SK-N-SH (cell line): Measurements from ENCODE around the gene EYA3. TPM values are rescaled to one million over a fixed set of nuclear protein-coding genes. Genes with fewer than 3 reads are reported as not detected.

ENCODE experiments used
- CTCF ChIA-PET: fragments of 300-600, 350-600 bp; formaldehyde crosslinking; extraction: SDS; loops from one replicate; lab custom pipeline; 2021; lab: Yijun Ruan, JAX
- POLR2A ChIA-PET: fragments of 350-600 bp; sonication (Branson Sonifier 250); formaldehyde crosslinking; extraction: SDS; loops from one replicate; lab custom pipeline; 2020; ENCODE audit warnings: antibody characterized with exemption, inconsistent platforms; lab: Yijun Ruan, JAX
- DNase-seq: peaks from one replicate; pipeline ENCODE4 v3.0.0; 2012
- H2AFZ ChIP-seq: fragments of 200-600 bp; sonication (generic); 2 replicates; pipeline ENCODE4 v1.8.1; 2016; ENCODE audit warnings: antibody characterized with exemption, mild to moderate bottlenecking, low read depth
- H3F3A ChIP-seq: fragments of 200-600 bp; sonication (generic); replicated peaks from 2 replicates; pipeline ENCODE3; 2016; ENCODE audit warnings: antibody characterized with exemption, mild to moderate bottlenecking; ENCODE audit not compliant: insufficient read depth
- H3K27ac ChIP-seq, 2 experiments: fragments of 200-500 bp in 1 of 2; fragments of 200-600 bp in 1 of 2; sonication (Bioruptor generic) in 1 of 2; sonication (generic), shearing (Covaris generic) in 1 of 2; 2 replicates each; pipeline versions ENCODE4 v1.5.1 to v1.6.1; 2014 to 2016; ENCODE audit warnings: low read depth in 2 of 2, inconsistent platforms in 1 of 2, low read length in 1 of 2, mild to moderate bottlenecking in 1 of 2, mixed read lengths in 1 of 2
- H3K27me3 ChIP-seq: fragments of 200-600 bp; sonication (generic), shearing (Covaris generic); 2 replicates; pipeline ENCODE4 v1.6.1; 2016; ENCODE audit warnings: mixed run types; ENCODE audit not compliant: insufficient read depth
- H3K36me3 ChIP-seq, 2 experiments: fragments of 200-500 bp in 1 of 2; fragments of 200-600 bp in 1 of 2; sonication (Bioruptor generic) in 1 of 2; sonication (generic) in 1 of 2; replicated peaks in 1 of 2; 2 replicates each; pipeline versions ENCODE3 to v1.5.1; 2014 to 2016; ENCODE audit warnings: low read length in 1 of 2, mild to moderate bottlenecking in 1 of 2; ENCODE audit not compliant: insufficient read depth in 2 of 2, control insufficient read depth in 1 of 2
- H3K4me1 ChIP-seq, 2 experiments: fragments of 200-500 bp in 1 of 2; fragments of 200-600 bp in 1 of 2; sonication (Bioruptor generic) in 1 of 2; sonication (generic), shearing (Covaris generic) in 1 of 2; 2 replicates each; pipeline versions ENCODE4 v1.5.1 to v1.6.1; 2014 to 2016; ENCODE audit warnings: low read depth in 1 of 2, low read length in 1 of 2, mixed run types in 1 of 2; ENCODE audit not compliant: insufficient read depth in 2 of 2, control insufficient read depth in 1 of 2
- H3K4me2 ChIP-seq: fragments of 200-600 bp; sonication (generic), shearing (Covaris generic); 2 replicates; pipeline ENCODE4 v1.6.1; 2017; ENCODE audit warnings: mixed run types
- H3K4me3 ChIP-seq, 2 experiments: fragments of 200-500 bp in 1 of 2; fragments of 200-600 bp in 1 of 2; sonication (Bioruptor generic) in 1 of 2; sonication (generic), shearing (Covaris generic) in 1 of 2; 2 replicates each; pipeline versions ENCODE4 v1.5.1 to v1.8.1; 2014 to 2016; ENCODE audit warnings: low read depth in 2 of 2, inconsistent platforms in 1 of 2, low read length in 1 of 2, mild to moderate bottlenecking in 1 of 2, mixed read lengths in 1 of 2, moderate library complexity in 1 of 2
- H3K79me2 ChIP-seq: fragments of 200-600 bp; sonication (generic); 2 replicates; pipeline ENCODE4 v1.8.1; 2017; ENCODE audit warnings: mild to moderate bottlenecking; ENCODE audit not compliant: insufficient read depth
- H3K9ac ChIP-seq: fragments of 200-600 bp; sonication (generic); 2 replicates; pipeline ENCODE4 v1.6.1; 2017; ENCODE audit warnings: mixed run types
- H3K9me2 ChIP-seq: fragments of 200-600 bp; sonication (generic); 2 replicates; pipeline ENCODE4 v1.6.1; 2017; ENCODE audit warnings: mixed run types
- H3K9me3 ChIP-seq: fragments of 200-600 bp; sonication (generic); 2 replicates; pipeline ENCODE4 v1.6.1; 2017; ENCODE audit warnings: mixed run types, mild to moderate bottlenecking, moderate library complexity
- H4K20me1 ChIP-seq: fragments of 200-600 bp; sonication (generic); 2 replicates; pipeline ENCODE4 v1.6.1; 2017; ENCODE audit warnings: mild to moderate bottlenecking, mixed run types; ENCODE audit not compliant: insufficient read depth
- CHD2 ChIP-seq: fragments of 150-350 bp; IDR thresholded peaks from 2 replicates; pipeline ENCODE4 v1.6.1; 2018; ENCODE audit warnings: low read length; ENCODE audit not compliant: partially characterized antibody
- ELF1 ChIP-seq: IDR thresholded peaks from 2 replicates; pipeline ENCODE4 v1.4.0; 2012
- EP300 ChIP-seq, 2 experiments: IDR thresholded peaks; 2 replicates each; pipeline versions ENCODE4 v1.4.0 to v1.6.1; 2012; ENCODE audit warnings: borderline replicate concordance in 1 of 2, low read depth in 1 of 2, low read length in 1 of 2
- EZH2phosphoT487 ChIP-seq: fragments of 200-600 bp; sonication (generic); IDR thresholded peaks from 2 replicates; pipeline ENCODE4 v1.6.1; 2017; ENCODE audit warnings: low read depth, mixed run types, mild to moderate bottlenecking, antibody characterized with exemption, moderate library complexity, borderline replicate concordance
- FOSL2 ChIP-seq: IDR thresholded peaks from 2 replicates; pipeline ENCODE4 v1.4.0; 2012; ENCODE audit warnings: low read depth, mild to moderate bottlenecking, moderate library complexity, borderline replicate concordance
- FOXM1 ChIP-seq: IDR thresholded peaks from 2 replicates; pipeline ENCODE4 v1.4.0; 2012; ENCODE audit warnings: low read depth, mild to moderate bottlenecking
- GABPA ChIP-seq: IDR thresholded peaks from 2 replicates; pipeline ENCODE4 v1.4.0; 2012; ENCODE audit warnings: low read depth, mild to moderate bottlenecking
- NFIC ChIP-seq: IDR thresholded peaks from 2 replicates; pipeline ENCODE4 v1.4.0; 2012; ENCODE audit warnings: borderline replicate concordance
- PBX3 ChIP-seq: IDR thresholded peaks from 2 replicates; pipeline ENCODE4; 2012
- REST ChIP-seq: IDR thresholded peaks from 2 replicates; pipeline ENCODE4 v1.6.1; 2012; ENCODE audit warnings: mild to moderate bottlenecking, low read depth, low read length, moderate library complexity
- RFX5 ChIP-seq: IDR thresholded peaks from 2 replicates; pipeline ENCODE4 v1.6.1; 2012; ENCODE audit warnings: mild to moderate bottlenecking, improper control_type of control experiment, low read length
- RXRA ChIP-seq: IDR thresholded peaks from 2 replicates; pipeline ENCODE4 v1.4.0; 2012; ENCODE audit warnings: low read depth, mild to moderate bottlenecking, borderline replicate concordance
- TCF12 ChIP-seq: IDR thresholded peaks from 2 replicates; pipeline ENCODE4 v1.4.0; 2012
- TEAD4 ChIP-seq: IDR thresholded peaks from 2 replicates; pipeline ENCODE4 v1.4.0; 2012; ENCODE audit warnings: mild to moderate bottlenecking, borderline replicate concordance; ENCODE audit not compliant: insufficient read depth
- ZBTB33 ChIP-seq: IDR thresholded peaks from 2 replicates; pipeline ENCODE4 v1.4.0; 2012; ENCODE audit warnings: low read depth, borderline replicate concordance
- WGBS: methylation state at CpG from one replicate; pipeline ENCODE4 v1.1.6; 2017; ENCODE audit warnings: low lambda C conversion rate; 5-methylcytosine and 5-hydroxymethylcytosine counted together
- polyA plus RNA-seq, 3 experiments: library from polyadenylated mRNA; depleted of rRNA; stranded (reverse); fragments of >200 nt; gene quantifications; 2 replicates each; pipeline ENCODE4 v1.2.3, GENCODE V29; 2012

The EYA3 gene
- polyA plus RNA-seq, 1 of the 3 experiments (the other 2 are of a cell fraction) = 6.5 TPM

GRCh38 chr1:27963393-27963792 lies 125.0 kb downstream of the EYA3 start:
- no peak for DNase-seq
- 94% methylated on average over 5 of the region's 11 CpGs for WGBS
- Histone ChIP-seq H3K27me3 (no peaks in the 10 kb centered on the region), H3K9ac (no peak overlapping the region), H3F3A (no peaks in the 10 kb centered on the region), H3K79me2 (no peaks in the 10 kb centered on the region), H2AFZ (no peak overlapping the region), H3K9me2 (no peaks in the 10 kb centered on the region), H3K27ac (no peak overlapping the region), H4K20me1 (no peaks in the 10 kb centered on the region), H3K36me3 (peaks cover 0 to 2% of the 10 kb centered on the region in 2 experiments), H3K4me2 (no peak overlapping the region), H3K9me3 (no peaks in the 10 kb centered on the region), H3K4me3 (no peak overlapping the region), H3K4me1 (no peaks in the 10 kb centered on the region; a peak in 1 of 4 replicates)
- POLR2A ChIA-PET = no interaction called here
- CTCF ChIA-PET = no interaction called here
- TF ChIP-seq REST = no peak
- no peak for TF ChIP-seq NFIC
- no peak for TF ChIP-seq TCF12
- TF ChIP-seq ZBTB33 = no peak

GRCh38 chr1:27961646-27962221 lies 126.7 kb downstream of the EYA3 start:
- no peak overlapping the region for H3K4me3 ChIP-seq
- H3K4me2 ChIP-seq = no peak overlapping the region
- 70% methylated on average over 4 of the region's 4 CpGs for WGBS
- no peaks in the 10 kb centered on the region for H3F3A ChIP-seq
- ChIA-PET CTCF (interaction anchor here (0.8 to 1.0 kb wide), 2 partner anchors 19 to 104 kb away, joined by 3 read pairs; no protein-coding TSS in a partner anchor), POLR2A (no interaction called here)
- no peaks in the 10 kb centered on the region for H3K9me2 ChIP-seq
- DNase-seq = no peak
- no peak overlapping the region for H2AFZ ChIP-seq
- H3K36me3 ChIP-seq = no peaks in the 10 kb centered on the region
- H3K27ac ChIP-seq = no peak overlapping the region
- no peaks in the 10 kb centered on the region for H3K9me3 ChIP-seq
- H3K9ac ChIP-seq = no peak overlapping the region
- no peaks in the 10 kb centered on the region; a peak in 1 of 4 replicates for H3K4me1 ChIP-seq
- H4K20me1 ChIP-seq = no peaks in the 10 kb centered on the region
- no peaks in the 10 kb centered on the region for H3K27me3 ChIP-seq
- H3K79me2 ChIP-seq = no peaks in the 10 kb centered on the region
- TF ChIP-seq TEAD4 = no peak
- TF ChIP-seq FOXM1 = no peak
- no peak for TF ChIP-seq RFX5
- no peak for TF ChIP-seq PBX3
- no peak for TF ChIP-seq RXRA
- no peak for TF ChIP-seq CHD2
- no peak for TF ChIP-seq ELF1
- no peak for TF ChIP-seq REST
- TF ChIP-seq GABPA = no peak
- TF ChIP-seq FOSL2 = no peak
- no peak for TF ChIP-seq EZH2phosphoT487
- TF ChIP-seq EP300 (IDR thresholded peaks at IDR 0.05; ENCODE audit: borderline replicate concordance in 1 of 2, low read depth in 1 of 2, low read length in 1 of 2) = no peak
